Measurements from ENCODE around the gene COX8A.

Gene COX8A

GRCh38 chr11:64019106-64020037 lies 45.0 kb downstream of the COX8A start:
- FAIRE-seq (no peak), DNase-seq (ENCODE audit: low spot score) (no peak)

DNA sequence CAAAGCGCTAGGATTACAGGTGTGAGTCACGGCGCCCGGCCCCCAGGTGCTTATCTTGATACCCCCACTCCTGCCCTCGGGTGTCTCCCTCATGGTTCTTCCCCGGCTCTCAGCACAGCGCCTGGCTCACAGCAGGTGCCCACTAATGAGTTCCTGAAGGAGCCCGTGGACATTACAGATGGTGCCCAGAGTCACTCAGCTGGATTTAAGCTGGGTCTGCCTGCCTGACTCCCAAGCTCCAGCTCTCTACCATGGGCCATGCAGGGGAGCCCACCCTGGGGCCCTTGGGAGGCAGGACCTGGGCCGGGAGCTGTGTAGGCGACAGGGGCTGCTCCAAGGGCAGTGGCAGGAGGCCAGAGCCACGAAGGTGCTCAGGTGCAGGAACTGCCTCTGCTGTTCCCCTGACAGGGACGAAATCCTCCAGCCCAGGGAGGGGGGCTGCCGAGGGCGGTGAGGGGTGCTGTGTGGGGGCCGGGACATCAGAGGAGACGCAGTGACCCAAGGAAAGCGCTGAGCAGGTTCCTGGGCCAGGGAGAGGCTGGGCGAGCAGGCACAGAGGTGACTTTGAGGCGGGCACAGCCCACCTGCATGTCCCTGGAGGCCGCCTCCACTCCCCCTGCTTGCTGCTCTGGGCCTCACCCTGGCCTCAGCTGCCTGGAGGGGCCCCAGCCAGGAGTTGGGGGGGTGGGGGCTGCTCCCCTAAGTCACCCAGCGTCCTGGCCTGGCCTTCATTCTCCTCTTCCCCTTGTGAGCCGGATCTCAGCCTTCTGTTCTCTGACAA lies 46.7 kb downstream of the COX8A start:
- DNase-seq (ENCODE audit: low spot score) = no peak
- FAIRE-seq = no peak

- no peak for DNase-seq (ENCODE audit: low spot score)
- FAIRE-seq = no peak
Observed at GRCh38 chr11:64021757-64022093, 47.3 kb downstream of the COX8A start.

- DNase-seq (ENCODE audit: low spot score) = no peak
- FAIRE-seq = no peak
Observed at GRCh38 chr11:64022125-64022784, 47.8 kb downstream of the COX8A start.

DNA sequence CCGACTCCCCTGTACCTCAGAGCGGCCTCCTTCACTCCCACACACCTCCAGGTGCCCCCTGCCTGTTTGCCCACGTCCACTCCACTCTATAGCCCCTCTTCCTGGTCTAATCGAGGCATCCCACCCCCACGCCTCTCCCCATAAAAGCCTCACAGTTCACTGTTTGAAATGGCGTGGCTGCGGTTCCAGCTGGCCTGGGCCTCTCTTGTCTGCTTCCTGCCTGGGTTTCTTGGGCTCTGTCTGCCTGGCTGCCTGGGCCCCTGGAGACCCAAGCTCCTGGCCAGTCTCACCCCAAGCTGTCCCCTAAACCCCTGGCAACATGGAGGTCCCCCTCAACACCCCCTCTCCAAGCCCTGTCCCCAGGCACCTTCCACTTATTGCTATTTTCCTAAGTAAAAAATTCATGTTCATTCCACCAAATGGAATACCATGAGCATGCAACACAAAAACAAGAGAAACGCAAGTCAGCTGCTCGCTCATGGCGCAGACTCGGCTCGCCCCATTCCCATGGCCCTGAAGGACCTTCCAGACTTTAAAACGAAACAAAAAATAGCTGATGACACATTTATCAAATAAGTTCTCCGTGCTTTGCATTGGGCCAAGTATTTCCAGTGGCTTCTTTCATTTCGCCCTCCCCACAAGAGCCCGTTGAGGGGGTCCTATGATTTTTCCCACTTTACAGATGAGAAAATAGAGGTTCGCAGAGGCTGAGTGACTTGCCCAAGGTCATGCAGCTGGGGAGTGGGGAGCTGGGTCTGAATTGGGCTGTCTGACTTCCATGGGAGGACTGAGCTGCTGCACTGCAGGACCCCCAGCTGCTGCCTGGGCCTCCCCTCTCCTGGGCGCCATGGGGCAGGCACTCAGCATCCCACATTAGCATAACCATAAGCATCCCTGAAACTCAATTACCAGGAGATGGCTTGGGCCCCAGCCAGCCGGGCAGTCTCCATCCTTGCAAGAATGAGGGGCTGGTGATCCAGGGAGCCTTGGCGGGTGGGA lies 49.6 kb downstream of the COX8A start:
- no peak for FAIRE-seq
- DNase-seq (ENCODE audit: low spot score) = no peak

DNA sequence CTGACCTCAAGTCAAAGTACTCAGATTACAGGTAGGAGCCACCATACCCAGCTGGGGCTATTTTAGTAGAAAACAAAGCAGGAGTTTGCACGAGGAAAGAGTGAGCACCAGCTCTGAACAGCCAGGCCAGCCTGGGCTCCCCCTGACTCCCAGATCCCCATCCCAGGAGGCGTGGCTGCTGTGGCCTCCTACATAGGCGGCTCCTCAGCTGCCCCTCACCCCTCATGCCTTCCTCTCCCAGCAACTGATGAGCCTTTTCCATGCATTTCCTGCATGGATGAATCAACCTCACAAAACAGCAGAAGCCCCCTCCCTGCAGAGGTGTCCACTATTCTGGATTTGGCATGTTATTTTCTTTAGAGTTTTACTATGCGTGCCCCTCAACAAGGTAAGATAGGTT lies 50.8 kb downstream of the COX8A start:
- FAIRE-seq (no peak), DNase-seq (ENCODE audit: low spot score) (no peak)

All from urothelium cell line (cell line).